GM12878 (cell line): Measurements from ENCODE around the gene JOSD2. TPM values are rescaled to one million over a fixed set of nuclear protein-coding genes. Genes with fewer than 3 reads are reported as not detected.

Source experiments
- ATAC-seq: fragments of 200-7000 bp; cut with Tn5 transposase; 3 replicates; pipeline ENCODE4 v1.9.1; 2020; ENCODE audit warnings: mild to moderate bottlenecking, moderate library complexity
- BruUV-seq: library from RNA; stranded (reverse); fragments of 400-500 nt; replicated peaks from 2 replicates; lab custom pipeline; 2021; lab: Mats Ljungman, UMichigan
- CTCF ChIA-PET: fragments of 300-600 bp; sonication (Branson Sonifier 250); formaldehyde crosslinking; extraction: SDS; loops from one replicate; lab custom pipeline; 2021; ENCODE audit warnings: inconsistent platforms; lab: Yijun Ruan, JAX
- POLR2A ChIA-PET: fragments of 350-600 bp; formaldehyde crosslinking; extraction: SDS; loops from one replicate; lab custom pipeline; 2021; ENCODE audit warnings: inconsistent platforms; lab: Charles Lee
- RAD21 ChIA-PET: fragments of 300-600 bp; sonication (Branson Sonifier 250); formaldehyde crosslinking; loops from one replicate; lab custom pipeline; 2023; ENCODE audit warnings: antibody characterized with exemption; ENCODE audit not compliant: unreplicated experiment; lab: Charles Lee
- SMC1A ChIA-PET: fragments of 300-600 bp; sonication (Branson Sonifier 250); formaldehyde crosslinking; loops from one replicate; lab custom pipeline; 2023; ENCODE audit not compliant: unreplicated experiment, uncharacterized antibody; lab: Charles Lee
- DNase-seq: peaks from one replicate; pipeline ENCODE4 v3.0.0-alpha.2; 2011; ENCODE audit warnings: low read depth, low spot score
- FAIRE-seq: peaks from 3 replicates; lab custom pipeline; 2011; peaks lifted over from hg19 to GRCh38; lab: Jason Lieb, UNC
- H2AFZ ChIP-seq: 2 replicates; pipeline ENCODE4 v1.6.0; 2011; ENCODE audit warnings: low read depth, low read length, control low read depth; ENCODE audit not compliant: control insufficient read depth
- H3K27ac ChIP-seq: 2 replicates; pipeline ENCODE4 v1.5.1; 2011; ENCODE audit warnings: control low read depth; ENCODE audit not compliant: control insufficient read depth, insufficient read depth
- H3K27me3 ChIP-seq, 2 experiments: replicated peaks in 1 of 2; 2 replicates each; pipeline versions ENCODE4 v1.6.0 to v1.6.1; 2011; ENCODE audit warnings: low read length in 1 of 2; ENCODE audit not compliant: control insufficient read depth in 2 of 2, insufficient read depth in 2 of 2
- H3K36me3 ChIP-seq, 2 experiments: 2 replicates each; pipeline ENCODE4 v1.5.1; 2011; ENCODE audit warnings: low read length in 1 of 2; ENCODE audit not compliant: control insufficient read depth in 2 of 2, insufficient read depth in 2 of 2
- H3K4me1 ChIP-seq: 2 replicates; pipeline ENCODE4 v1.6.1; 2011; ENCODE audit warnings: mild to moderate bottlenecking, low read length, moderate library complexity, mixed read lengths; ENCODE audit not compliant: control insufficient read depth, insufficient read depth
- H3K4me2 ChIP-seq: 2 replicates; pipeline ENCODE4 v1.6.0; 2011; ENCODE audit warnings: control low read depth; ENCODE audit not compliant: control insufficient read depth, insufficient read depth
- H3K4me3 ChIP-seq: fragments of 200-600 bp; sonication (generic); 2 replicates; pipeline ENCODE4 v1.5.1; 2016
- H3K79me2 ChIP-seq: 2 replicates; pipeline ENCODE4 v1.6.0; 2011; ENCODE audit warnings: low read length; ENCODE audit not compliant: control insufficient read depth, insufficient read depth
- H3K9ac ChIP-seq: 2 replicates; pipeline ENCODE4 v1.8.0; 2011; ENCODE audit warnings: low read length, control low read depth, mixed read lengths; ENCODE audit not compliant: control insufficient read depth, insufficient read depth
- H3K9me3 ChIP-seq: replicated peaks from 3 replicates; pipeline ENCODE4 v1.5.1; 2011; ENCODE audit warnings: mild to moderate bottlenecking, low read length; ENCODE audit not compliant: control insufficient read depth, insufficient read depth
- H4K20me1 ChIP-seq: 2 replicates; pipeline ENCODE4 v1.6.0; 2011; ENCODE audit not compliant: control insufficient read depth, insufficient read depth
- ESRRA ChIP-seq: IDR thresholded peaks from 2 replicates; pipeline ENCODE4 v1.6.1; 2012; ENCODE audit warnings: mild to moderate bottlenecking, low read length, improper control_type of control experiment
- HCFC1 ChIP-seq: fragments of 150-350 bp; IDR thresholded peaks from 2 replicates; pipeline ENCODE4 v1.6.1; 2014; ENCODE audit warnings: low read length
- IRF4 ChIP-seq: IDR thresholded peaks from 2 replicates; pipeline ENCODE4 v1.6.1; 2011; ENCODE audit warnings: low read depth, low read length
- NR2C1 ChIP-seq: fragments of 450-650 bp; IDR thresholded peaks from 2 replicates; pipeline ENCODE4 v1.6.1; 2017; ENCODE audit warnings: antibody characterized with exemption, mild to moderate bottlenecking, moderate library complexity
- RB1 ChIP-seq: fragments of 450-650 bp; formaldehyde crosslinking; IDR thresholded peaks from 2 replicates; pipeline ENCODE4 v1.6.1; 2017; ENCODE audit warnings: mild to moderate bottlenecking, borderline replicate concordance
- SREBF1 ChIP-seq: IDR thresholded peaks from 2 replicates; pipeline ENCODE4 v1.6.1; 2012; ENCODE audit warnings: mild to moderate bottlenecking, low read length
- STAT3 ChIP-seq: IDR thresholded peaks from 2 replicates; pipeline ENCODE4 v1.6.1; 2011; ENCODE audit warnings: low read depth, low read length, improper control_type of control experiment
- ZNF687 ChIP-seq: fragments of 450-650 bp; IDR thresholded peaks from 2 replicates; pipeline ENCODE4 v1.6.1; 2017; ENCODE audit warnings: mild to moderate bottlenecking, moderate library complexity
- WGBS: methylation state at CpG from one replicate; pipeline ENCODE4 v1.1.6; 2016; ENCODE audit warnings: low lambda C conversion rate; ENCODE audit not compliant: insufficient replicate concordance, insufficient coverage; ENCODE audit errors: missing lambda C conversion rate; 5-methylcytosine and 5-hydroxymethylcytosine counted together
- in situ Hi-C: fragments of 300-500 bp; cut with MboI; formaldehyde crosslinking; loops from 9 replicates; pipeline ENCODE4 v1.14.3; 2018; ENCODE audit warnings: mixed read lengths
- intact Hi-C: fragments of 100-400 bp; cut with micrococcal nuclease; formaldehyde crosslinking; loops from one replicate; pipeline ENCODE4 v1.14.2; 2022; ENCODE audit not compliant: unreplicated experiment
- polyA plus RNA-seq, 11 experiments: library from polyadenylated mRNA; depleted of rRNA in 4 of 11; unstranded in 6 of 11; stranded (reverse) in 5 of 11; fragments of >200 nt; fragmentation: Nextera tagmentation in 4 of 11; fragmentation: Illumina TruSeq in 1 of 11; extraction: Ambion mirVana in 4 of 11; extraction: Trizol in 1 of 11; gene quantifications; 1 replicate in 1 of 11; 2 replicates in 10 of 11; pipeline versions ENCODE4 v1.2.1 to v1.2.3, GENCODE V29; 2011 to 2016; ENCODE audit warnings: inconsistent platforms in 2 of 11, missing spikeins in 2 of 11, low read depth in 1 of 11
- total RNA-seq, 4 experiments: library from RNA; depleted of rRNA in 3 of 4; stranded (reverse); fragments of >200 nt in 3 of 4; fragmentation: Illumina TruSeq in 1 of 4; extraction: Trizol in 1 of 4; gene quantifications; 2 replicates each; pipeline versions ENCODE4 v1.2.1 to v1.2.3, GENCODE V29; 2013 to 2021

Gene JOSD2
- total and polyA plus RNA-seq, 10 of the 15 experiments (the other 5 are each of a cell fraction or from before 2014, with no cell fraction given) = 0.91 to 26.7 (median 13.0) TPM

GRCh38 chr19:50493171-50493570 lies 17.8 kb downstream of the JOSD2 start:
- intact Hi-C loops (no loop called here), in situ Hi-C loops (no loop called here)
- no peak for TF ChIP-seq STAT3
- no peak for TF ChIP-seq SREBF1
- no peak for TF ChIP-seq ZNF687
- TF ChIP-seq ESRRA = no peak
- TF ChIP-seq RB1 = no peak
- TF ChIP-seq IRF4 = no peak
- TF ChIP-seq HCFC1 = no peak
- no peak for TF ChIP-seq NR2C1
- H3K4me1 ChIP-seq = no peaks in the 10 kb centered on the region
- no peaks in the 10 kb centered on the region for H3K36me3 ChIP-seq
- H3K9ac ChIP-seq = no peak overlapping the region
- ChIA-PET SMC1A (no interaction called here), POLR2A (no interaction called here), RAD21 (no interaction called here), CTCF (no interaction called here)
- no peak overlapping the region for H3K27ac ChIP-seq
- no peak for FAIRE-seq
- H3K9me3 ChIP-seq = no peaks in the 10 kb centered on the region
- BruUV-seq = no TSS peak
- WGBS = 66% methylated on average over 7 of the region's 8 CpGs
- H3K79me2 ChIP-seq = no peaks in the 10 kb centered on the region
- no peak for ATAC-seq
- H3K4me3 ChIP-seq = no peak overlapping the region
- no peak for DNase-seq
- no peak overlapping the region for H2AFZ ChIP-seq
- H4K20me1 ChIP-seq = no peaks in the 10 kb centered on the region
- H3K4me2 ChIP-seq = no peak overlapping the region
- no peaks in the 10 kb centered on the region for H3K27me3 ChIP-seq
